CD4-positive, alpha-beta T cell (primary cell): ENCODE results near the gene COL28A1. TPM values are rescaled to one million over a fixed set of nuclear protein-coding genes. Genes with fewer than 3 reads are reported as not detected.

Experiments used
- ATAC-seq: fragments of 200-7000 bp; cut with Tn5 transposase; one replicate; pipeline ENCODE4 v1.10.0; 2022; ENCODE audit warnings: mild to moderate bottlenecking; ENCODE audit not compliant: poor library complexity
- CTCF ChIA-PET: fragments of 350-600 bp; sonication (Branson Sonifier 250); formaldehyde crosslinking; loops from one replicate; lab custom pipeline; 2021; ENCODE audit warnings: antibody characterized with exemption, inconsistent platforms; lab: Charles Lee
- POLR2A ChIA-PET: fragments of 350-600 bp; sonication (Branson Sonifier 250); formaldehyde crosslinking; loops from one replicate; lab custom pipeline; 2021; ENCODE audit warnings: antibody characterized with exemption, inconsistent platforms; lab: Charles Lee
- DNase-seq, 14 experiments: peaks; one replicate each; pipeline ENCODE4 v3.0.0-alpha.2; 2013 to 2020; ENCODE audit warnings: mixed read lengths in 2 of 14
- H3K27ac ChIP-seq, 2 donors: one replicate each; pipeline versions ENCODE4 v1.5.1 to v1.7.0; 2013; ENCODE audit warnings: low read length in 2 of 2, low read depth in 1 of 2, mild to moderate bottlenecking in 1 of 2
- H3K27me3 ChIP-seq, 2 experiments: 1 replicate in 1 of 2; 2 replicates in 1 of 2; pipeline versions ENCODE4 v1.6.1 to v1.7.0; 2013; ENCODE audit warnings: low read length in 2 of 2, control low read depth in 1 of 2, mild to moderate bottlenecking in 1 of 2, moderate library complexity in 1 of 2; ENCODE audit not compliant: insufficient read depth in 2 of 2, control insufficient read depth in 1 of 2
- H3K36me3 ChIP-seq: one replicate; pipeline ENCODE4 v1.6.1; 2013; ENCODE audit warnings: low read length, control low read depth; ENCODE audit not compliant: insufficient read depth
- H3K4me1 ChIP-seq: one replicate; pipeline ENCODE4 v1.6.1; 2013; ENCODE audit warnings: low read length, control low read depth; ENCODE audit not compliant: insufficient read depth
- H3K4me3 ChIP-seq: one replicate; pipeline ENCODE4 v1.5.1; 2013; ENCODE audit warnings: mild to moderate bottlenecking, low read length, moderate library complexity
- H3K9me3 ChIP-seq, 2 experiments: 1 replicate in 1 of 2; 2 replicates in 1 of 2; pipeline versions ENCODE4 v1.6.1 to v1.7.0; 2013; ENCODE audit warnings: low read length in 2 of 2, mild to moderate bottlenecking in 2 of 2, control low read depth in 1 of 2, moderate library complexity in 1 of 2; ENCODE audit not compliant: control insufficient read depth in 1 of 2, insufficient read depth in 1 of 2
- H3K27ac Mint-ChIP-seq: one replicate; pipeline ENCODE4 v1.8.0; 2020; ENCODE audit warnings: mixed read lengths
- H3K27me3 Mint-ChIP-seq: one replicate; pipeline ENCODE4 v1.8.0; 2021; ENCODE audit warnings: mixed read lengths
- H3K36me3 Mint-ChIP-seq: one replicate; pipeline ENCODE4 v1.8.0; 2021; ENCODE audit warnings: low read depth, mixed read lengths
- H3K4me1 Mint-ChIP-seq: one replicate; pipeline ENCODE4 v1.8.0; 2021; ENCODE audit warnings: low read depth, mixed read lengths
- H3K4me3 Mint-ChIP-seq: one replicate; pipeline ENCODE4 v1.8.0; 2020; ENCODE audit warnings: mild to moderate bottlenecking, mixed read lengths
- H3K9me3 Mint-ChIP-seq: one replicate; pipeline ENCODE4 v1.8.0; 2020; ENCODE audit warnings: mixed read lengths
- intact Hi-C, 2 experiments: fragments of 100-400 bp; cut with DNase I in 1 of 2; cut with micrococcal nuclease in 1 of 2; formaldehyde crosslinking; loops; one replicate each; pipeline versions ENCODE4 v1.15.1 to v1.9.0; 2023 to 2025; cut with DNase I, micrococcal nuclease
- total RNA-seq, 174 experiments: library from RNA in 2 of 174; stranded (reverse) in 2 of 174; gene quantifications; one replicate each; pipeline ENCODE4 v1.2.3 and lab custom pipeline; 2021 to 2026
- TF ChIP-seq, protein P1 (sequence below): fragments of 200-600 bp; IDR thresholded peaks from one replicate; pipeline ENCODE4 v1.8.0; 2022; ENCODE audit warnings: antibody characterized with exemption, mild to moderate bottlenecking

Gene COL28A1
- total RNA-seq, 2 experiments from 2014 or later, result 0.22 TPM; not detected in 1

DNA sequence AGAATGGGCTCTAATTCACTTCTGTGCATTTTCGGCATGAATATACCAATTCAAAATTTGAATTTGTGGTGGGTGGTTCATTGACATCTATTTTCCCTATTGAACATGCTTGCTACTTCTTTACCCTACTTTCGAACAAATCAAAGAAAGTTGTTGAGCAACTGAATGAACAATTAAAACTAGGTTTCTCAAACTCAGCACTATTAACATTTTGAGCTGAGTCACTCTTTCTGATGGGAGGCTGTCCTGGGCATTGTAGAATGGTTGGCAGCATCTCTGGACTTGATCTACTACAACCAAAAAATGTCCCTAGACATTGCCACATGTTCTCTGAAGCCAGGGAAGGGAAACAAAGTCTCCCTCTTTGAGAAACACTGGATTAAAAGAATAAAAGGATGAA lies 116.7 kb downstream of the COL28A1 start:
- TF ChIP-seq, protein P1, sequence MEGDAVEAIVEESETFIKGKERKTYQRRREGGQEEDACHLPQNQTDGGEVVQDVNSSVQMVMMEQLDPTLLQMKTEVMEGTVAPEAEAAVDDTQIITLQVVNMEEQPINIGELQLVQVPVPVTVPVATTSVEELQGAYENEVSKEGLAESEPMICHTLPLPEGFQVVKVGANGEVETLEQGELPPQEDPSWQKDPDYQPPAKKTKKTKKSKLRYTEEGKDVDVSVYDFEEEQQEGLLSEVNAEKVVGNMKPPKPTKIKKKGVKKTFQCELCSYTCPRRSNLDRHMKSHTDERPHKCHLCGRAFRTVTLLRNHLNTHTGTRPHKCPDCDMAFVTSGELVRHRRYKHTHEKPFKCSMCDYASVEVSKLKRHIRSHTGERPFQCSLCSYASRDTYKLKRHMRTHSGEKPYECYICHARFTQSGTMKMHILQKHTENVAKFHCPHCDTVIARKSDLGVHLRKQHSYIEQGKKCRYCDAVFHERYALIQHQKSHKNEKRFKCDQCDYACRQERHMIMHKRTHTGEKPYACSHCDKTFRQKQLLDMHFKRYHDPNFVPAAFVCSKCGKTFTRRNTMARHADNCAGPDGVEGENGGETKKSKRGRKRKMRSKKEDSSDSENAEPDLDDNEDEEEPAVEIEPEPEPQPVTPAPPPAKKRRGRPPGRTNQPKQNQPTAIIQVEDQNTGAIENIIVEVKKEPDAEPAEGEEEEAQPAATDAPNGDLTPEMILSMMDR, result no peak
- intact Hi-C loops, result no loop called here
- ChIA-PET CTCF (no interaction called here), POLR2A (no interaction called here)
- Histone ChIP-seq H3K27ac (no peak overlapping the region), H3K36me3 (no peaks in the 10 kb centered on the region), H3K27me3 (no peaks in the 10 kb centered on the region), H3K4me1 (peaks cover 8% of the 10 kb centered on the region), H3K9me3 (no peaks in the 10 kb centered on the region), H3K4me3 (no peak overlapping the region)
- DNase-seq (no peak), ATAC-seq (no peak)
- Mint-ChIP-seq H3K4me1 (peaks cover 13% of the 10 kb centered on the region), H3K4me3 (no peak overlapping the region), H3K27ac (no peak overlapping the region), H3K36me3 (no peaks in the 10 kb centered on the region), H3K9me3 (no peaks in the 10 kb centered on the region), H3K27me3 (no peaks in the 10 kb centered on the region)

DNA sequence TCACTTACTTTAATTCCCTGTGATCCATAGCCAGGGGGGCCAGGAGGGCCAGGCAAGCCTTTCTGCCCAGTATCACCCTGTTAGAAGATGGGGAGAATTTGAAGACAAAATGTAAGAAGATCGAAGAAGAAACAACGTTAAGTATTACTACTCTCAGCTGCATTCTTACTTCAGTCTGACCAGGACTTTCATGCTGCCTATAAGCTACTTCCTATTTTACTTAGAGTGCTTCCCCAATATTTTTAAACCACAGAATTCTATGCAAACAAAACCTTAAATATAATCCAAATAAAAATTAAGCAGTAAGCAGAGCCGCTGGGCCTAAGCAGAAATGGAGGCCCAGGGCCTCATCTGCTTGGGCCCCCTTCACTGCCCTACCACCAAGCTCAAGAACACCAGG lies 117.8 kb downstream of the COL28A1 start:
- peaks cover 13% of the 10 kb centered on the region for H3K4me1 Mint-ChIP-seq
- POLR2A ChIA-PET, result interaction anchor here (0.5 to 1.1 kb wide), 2 partner anchors 18 to 26 kb away, joined by 3 read pairs; no protein-coding TSS in a partner anchor
- H3K4me3 Mint-ChIP-seq, result no peak overlapping the region
- no peak overlapping the region for H3K27ac Mint-ChIP-seq
- Histone ChIP-seq H3K9me3 (no peaks in the 10 kb centered on the region), H3K4me1 (peaks cover 8% of the 10 kb centered on the region), H3K27ac (no peak overlapping the region), H3K27me3 (no peaks in the 10 kb centered on the region), H3K4me3 (no peak overlapping the region), H3K36me3 (no peaks in the 10 kb centered on the region)
- DNase-seq (no peak), ATAC-seq (no peak)
- H3K9me3 Mint-ChIP-seq, result no peaks in the 10 kb centered on the region
- CTCF ChIA-PET, result no interaction called here
- no peaks in the 10 kb centered on the region for H3K36me3 Mint-ChIP-seq
- TF ChIP-seq, protein P1, result no peak
- no peaks in the 10 kb centered on the region for H3K27me3 Mint-ChIP-seq
- intact Hi-C loops, result no loop called here

DNA sequence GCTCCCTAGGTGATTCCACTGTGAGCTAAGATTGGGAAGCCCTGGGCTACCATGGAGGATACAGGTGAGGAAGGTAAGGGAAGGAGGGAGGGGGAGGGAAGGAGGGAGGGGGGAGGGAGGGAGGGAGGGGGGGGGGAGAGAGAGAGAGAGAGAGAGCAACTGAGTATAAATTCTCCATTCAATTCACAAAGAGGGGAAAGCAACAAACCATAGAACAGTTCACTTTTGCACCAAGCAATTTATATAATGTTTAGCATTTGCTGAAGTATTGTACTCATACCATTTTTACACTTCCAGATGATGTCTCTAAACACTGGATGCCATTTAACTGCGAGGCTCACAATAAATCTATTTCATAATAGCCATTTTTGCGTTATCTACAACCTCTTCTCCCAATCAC lies 118.3 kb downstream of the COL28A1 start:
- DNase-seq (no peak), ATAC-seq (no peak)
- no peaks in the 10 kb centered on the region for H3K36me3 ChIP-seq
- H3K4me3 ChIP-seq, result no peak overlapping the region
- Mint-ChIP-seq H3K36me3 (no peaks in the 10 kb centered on the region), H3K9me3 (no peaks in the 10 kb centered on the region), H3K27ac (no peak overlapping the region), H3K4me3 (no peak overlapping the region), H3K27me3 (no peaks in the 10 kb centered on the region), H3K4me1 (peaks cover 13% of the 10 kb centered on the region)
- ChIA-PET POLR2A (interaction anchor here (0.5 to 1.1 kb wide), 3 partner anchors 19 to 236 kb away, joined by 3 read pairs; no protein-coding TSS in a partner anchor), CTCF (interaction anchor here (0.9 kb wide), 2 partner anchors 17 to 314 kb away, joined by 3 to 4 read pairs; no protein-coding TSS in a partner anchor)
- no peaks in the 10 kb centered on the region for H3K9me3 ChIP-seq
- intact Hi-C loops, result no loop called here
- H3K27me3 ChIP-seq, result no peaks in the 10 kb centered on the region
- TF ChIP-seq, protein P1, result no peak
- H3K4me1 ChIP-seq, result peaks cover 8% of the 10 kb centered on the region
- no peak overlapping the region for H3K27ac ChIP-seq
